Activated naive CD8-positive, alpha-beta T cell treated with anti-CD3 and anti-CD28 coated beads, Interleukin-2, amount 50 U/mL, for 24 hours (primary cell): ENCODE data around the gene PHLDA2.
"Not testable (repeated sequence)": the region's sequence is repeated elsewhere in the genome, so short reads cannot be mapped to it uniquely, and the experiment has no call there.

Experiments
- ATAC-seq: fragments of 150-1000 bp; cut with Tn5 transposase; one replicate; pipeline ENCODE4 v1.10.0; 2021
- DNase-seq: peaks from one replicate; pipeline ENCODE4 v3.0.0; 2021
- H3K27ac Mint-ChIP-seq: one replicate; pipeline ENCODE4 v1.8.0; 2021; ENCODE audit warnings: mild to moderate bottlenecking, mixed read lengths
- H3K27me3 Mint-ChIP-seq: one replicate; pipeline ENCODE4 v1.8.0; 2021; ENCODE audit warnings: mixed read lengths
- H3K36me3 Mint-ChIP-seq: one replicate; pipeline ENCODE4 v1.8.0; 2021; ENCODE audit warnings: low read depth, mixed read lengths
- H3K4me1 Mint-ChIP-seq: one replicate; pipeline ENCODE4 v1.8.0; 2021; ENCODE audit warnings: mixed read lengths
- H3K4me3 Mint-ChIP-seq: one replicate; pipeline ENCODE4 v1.8.0; 2021; ENCODE audit warnings: mild to moderate bottlenecking, moderate library complexity, mixed read lengths
- H3K9me3 Mint-ChIP-seq: one replicate; pipeline ENCODE4 v1.8.0; 2021; ENCODE audit warnings: mixed read lengths

The PHLDA2 gene

DNA sequence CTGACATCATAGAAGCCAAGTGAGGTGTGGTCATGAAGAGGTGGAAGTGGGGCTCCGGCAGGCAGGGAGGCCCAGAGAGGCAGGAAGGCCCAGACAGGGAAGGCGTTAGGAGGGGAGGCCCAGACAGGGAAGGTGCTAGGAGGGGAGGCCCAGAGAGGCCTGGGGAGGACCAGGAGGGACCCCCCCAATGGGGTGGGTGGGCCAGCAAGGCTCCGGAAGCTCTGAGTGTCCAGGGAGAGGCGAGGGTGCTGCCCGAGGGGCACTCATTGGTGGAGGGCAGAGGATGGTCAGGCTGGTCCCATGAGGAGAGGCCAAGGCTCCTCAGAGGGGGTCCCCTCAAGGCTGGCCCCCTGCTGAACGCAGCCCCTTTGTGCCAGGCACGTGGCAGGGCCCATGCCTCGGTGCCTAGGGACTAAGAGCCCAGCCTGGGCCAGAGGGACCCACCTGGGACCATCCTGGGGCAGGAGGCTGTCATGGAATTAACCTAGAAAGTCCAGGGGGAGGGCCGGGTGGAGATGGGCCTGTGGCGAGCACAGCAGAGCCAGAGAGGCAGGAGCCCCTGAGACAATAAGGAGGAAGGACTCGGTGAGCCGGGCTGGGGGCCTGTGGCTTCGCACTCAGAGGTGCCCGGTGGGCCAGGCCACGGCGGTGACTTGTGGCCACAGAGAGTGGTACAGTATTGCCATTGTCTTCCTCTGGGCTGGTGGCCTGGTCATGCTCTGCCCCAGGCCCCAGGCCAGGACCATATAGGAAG lies 12.2 kb downstream of the PHLDA2 start:
- no peaks in the 10 kb centered on the region for H3K9me3 Mint-ChIP-seq
- ATAC-seq: no peak

DNA sequence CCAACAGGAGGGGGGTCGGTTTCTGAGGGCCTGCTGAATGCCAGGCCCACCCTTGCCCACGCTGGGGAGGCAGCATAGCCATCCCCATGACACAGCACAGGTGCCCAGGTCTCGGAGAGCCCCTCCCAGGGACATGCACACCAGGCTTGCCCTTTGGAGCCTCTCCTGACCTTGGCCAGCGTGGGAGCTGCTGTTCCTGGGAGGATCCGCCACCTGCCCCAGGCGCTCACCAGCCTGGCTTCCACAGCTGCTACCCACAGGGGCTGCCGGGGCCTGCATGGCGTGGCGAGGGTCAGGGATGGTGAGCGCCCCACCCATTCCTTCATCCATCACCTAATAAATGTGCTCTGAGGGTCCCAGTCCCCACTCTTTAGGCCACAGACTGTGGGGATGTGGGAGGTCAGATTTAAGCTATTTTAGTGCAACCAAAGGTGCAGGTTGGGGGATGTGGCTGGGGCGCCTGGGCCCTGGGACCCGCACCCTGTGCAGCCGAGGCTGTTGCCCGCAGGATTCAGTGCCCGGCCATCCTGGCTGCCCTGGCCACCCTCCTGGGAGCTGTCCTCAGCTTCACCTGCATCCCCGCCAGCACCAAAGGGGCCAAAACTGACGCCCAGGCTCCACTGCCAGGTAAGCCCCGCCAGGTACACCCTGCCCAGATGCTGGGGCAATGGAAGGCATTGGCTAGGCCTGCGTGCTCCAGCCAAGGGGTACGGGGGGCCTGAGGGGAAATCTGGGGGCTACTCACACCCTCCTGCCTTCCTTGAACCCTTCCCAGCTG lies 12.9 kb downstream of the PHLDA2 start:
- DNase-seq: no peak
- H3K4me3 Mint-ChIP-seq: no peak overlapping the region
- no peak for ATAC-seq
- no peaks in the 10 kb centered on the region for H3K27me3 Mint-ChIP-seq
- H3K36me3 Mint-ChIP-seq: no peaks in the 10 kb centered on the region
- H3K9me3 Mint-ChIP-seq: no peaks in the 10 kb centered on the region
- no peak overlapping the region for H3K27ac Mint-ChIP-seq
- H3K4me1 Mint-ChIP-seq: peaks cover 8% of the 10 kb centered on the region

More for the DNA sequence above, 12.2 kb downstream of the PHLDA2 start:
- no peak overlapping the region for H3K27ac Mint-ChIP-seq
- no peaks in the 10 kb centered on the region for H3K36me3 Mint-ChIP-seq
- no peak overlapping the region for H3K4me3 Mint-ChIP-seq
- DNase-seq: no peak
- peaks cover 8% of the 10 kb centered on the region for H3K4me1 Mint-ChIP-seq
- no peaks in the 10 kb centered on the region for H3K27me3 Mint-ChIP-seq

DNA sequence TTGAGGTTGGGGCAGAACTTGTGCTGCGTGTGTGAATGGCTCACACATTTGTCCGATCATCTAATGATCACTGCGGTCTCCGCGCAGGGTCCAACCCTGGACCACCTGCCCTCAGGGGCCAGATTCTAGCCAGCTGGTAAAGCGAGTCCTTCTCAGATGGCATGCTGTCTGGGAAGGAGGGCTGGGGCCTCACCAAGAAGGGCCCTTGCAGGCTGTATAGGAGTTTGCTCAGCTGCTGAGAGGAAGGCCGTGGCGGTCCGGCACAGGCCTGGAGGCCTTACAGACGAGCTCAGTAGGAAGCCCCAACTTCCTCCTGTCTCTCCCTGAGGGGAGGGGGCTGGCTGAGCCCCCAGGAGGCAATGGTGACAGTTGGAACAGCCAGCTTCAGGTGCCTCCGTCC lies 13.7 kb downstream of the PHLDA2 start:
- Mint-ChIP-seq H3K36me3 (no peaks in the 10 kb centered on the region), H3K27me3 (no peaks in the 10 kb centered on the region), H3K4me3 (no peak overlapping the region), H3K9me3 (no peaks in the 10 kb centered on the region), H3K27ac (no peak overlapping the region), H3K4me1 (peaks cover 8% of the 10 kb centered on the region)
- ATAC-seq (no peak), DNase-seq (no peak)

DNA sequence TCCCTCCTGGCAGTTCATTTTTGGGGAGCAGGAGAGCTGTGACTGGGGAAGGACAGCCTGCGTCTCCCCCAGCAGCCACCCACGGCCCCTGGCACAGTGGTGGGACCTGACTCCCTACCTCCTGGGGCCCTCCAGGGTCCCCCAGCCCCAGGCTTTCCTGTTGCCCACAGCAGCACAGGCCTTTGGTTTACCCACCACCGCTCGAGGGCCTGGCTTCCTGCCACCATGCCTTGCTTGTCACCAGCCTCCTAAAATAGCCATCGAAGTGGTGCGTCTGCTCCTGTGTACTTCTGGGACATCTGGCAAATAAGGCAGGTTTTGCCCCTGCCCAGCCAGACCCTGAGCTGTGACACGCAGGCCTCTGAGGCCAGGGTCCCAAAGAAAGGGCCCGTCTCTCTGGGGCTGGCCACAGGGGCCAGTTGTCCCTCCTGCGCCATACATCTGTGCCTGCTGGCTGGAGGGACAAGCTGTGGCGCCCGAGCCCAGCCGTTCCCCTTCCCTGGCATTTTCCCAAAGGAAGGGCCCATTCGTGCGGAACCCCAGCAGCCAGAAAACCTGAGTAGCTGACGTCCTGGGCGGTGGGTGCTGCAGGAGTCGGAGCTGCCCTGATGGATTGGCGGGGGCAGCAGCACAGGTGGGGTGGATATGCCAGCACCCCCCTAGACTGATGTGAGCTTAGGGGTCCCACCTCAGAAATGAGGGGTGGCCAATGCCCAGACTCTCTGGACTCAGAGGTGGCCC lies 14.6 kb downstream of the PHLDA2 start:
- Mint-ChIP-seq H3K27ac (no peak overlapping the region), H3K4me1 (peaks cover 8% of the 10 kb centered on the region), H3K4me3 (no peak overlapping the region), H3K27me3 (no peaks in the 10 kb centered on the region), H3K36me3 (no peaks in the 10 kb centered on the region), H3K9me3 (no peaks in the 10 kb centered on the region)
- DNase-seq: no peak
- ATAC-seq: no peak

DNA sequence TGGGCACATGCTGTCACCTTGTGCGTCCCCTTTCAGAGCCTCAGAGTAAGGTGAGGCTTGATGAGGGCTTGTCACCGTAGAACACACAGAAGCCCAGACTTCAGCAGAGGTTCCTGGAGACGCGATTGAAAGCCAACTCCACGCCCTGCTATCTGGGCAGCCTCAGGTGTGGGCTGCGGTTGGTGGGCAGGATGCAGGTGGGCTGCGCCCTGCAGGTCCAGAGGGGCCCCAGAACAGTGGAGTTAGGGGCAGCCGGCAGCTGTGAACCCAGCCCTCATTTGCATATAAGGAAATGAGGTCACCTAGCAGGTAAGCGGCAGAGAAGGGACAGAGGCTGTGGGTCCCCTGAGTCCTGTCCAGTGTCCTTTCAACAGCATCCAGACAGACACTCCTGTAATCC lies 15.4 kb downstream of the PHLDA2 start:
- DNase-seq (no peak), ATAC-seq (no peak)
- no peaks in the 10 kb centered on the region for H3K36me3 Mint-ChIP-seq
- no peak overlapping the region for H3K4me3 Mint-ChIP-seq
- H3K9me3 Mint-ChIP-seq: no peaks in the 10 kb centered on the region
- H3K27ac Mint-ChIP-seq: no peak overlapping the region
- H3K4me1 Mint-ChIP-seq: peaks cover 8% of the 10 kb centered on the region
- no peaks in the 10 kb centered on the region for H3K27me3 Mint-ChIP-seq

DNA sequence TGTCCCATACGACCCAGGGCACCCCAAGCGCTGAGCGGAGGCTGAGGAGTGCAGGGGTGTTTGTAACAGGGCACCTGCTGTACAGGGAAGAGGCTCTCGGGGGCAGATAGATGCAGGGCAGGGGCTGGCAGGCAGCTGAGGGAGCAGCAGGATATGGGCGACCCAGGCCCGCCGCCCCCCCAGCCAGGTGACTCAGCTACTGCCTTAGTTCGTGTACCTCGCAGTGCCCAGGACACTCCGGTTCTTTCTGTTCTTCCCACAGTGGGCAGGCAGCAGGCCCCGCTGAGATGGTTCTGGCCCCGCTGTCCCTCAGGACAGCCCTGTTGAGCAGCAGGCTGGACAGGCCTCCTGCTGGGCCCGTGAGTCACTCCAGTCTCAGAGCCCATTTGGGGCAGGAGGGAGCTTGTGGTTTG lies 16.2 kb downstream of the PHLDA2 start:
- ATAC-seq: no peak

DNA sequence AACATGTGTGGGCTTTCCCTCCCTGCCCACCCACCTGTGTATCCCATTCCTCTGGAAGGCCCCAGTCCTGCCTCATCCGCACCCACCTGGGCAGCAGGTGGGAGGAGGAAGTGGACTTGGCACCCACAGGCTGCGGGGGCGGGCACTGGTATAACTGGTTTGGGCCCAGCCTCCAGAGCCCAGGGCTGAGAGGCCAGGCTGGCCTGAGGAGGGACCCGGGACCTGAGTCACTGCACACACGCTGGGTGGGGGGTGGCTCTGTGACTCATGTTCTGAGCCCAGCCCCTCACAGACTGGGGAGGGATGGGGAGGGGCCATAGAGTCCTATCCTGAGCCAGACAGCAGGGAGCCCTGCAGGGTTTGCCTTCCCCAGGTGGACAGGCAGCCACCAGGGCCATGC lies 16.7 kb downstream of the PHLDA2 start:
- peaks cover 8% of the 10 kb centered on the region for H3K4me1 Mint-ChIP-seq
- no peaks in the 10 kb centered on the region for H3K36me3 Mint-ChIP-seq
- H3K9me3 Mint-ChIP-seq: no peaks in the 10 kb centered on the region
- no peak overlapping the region for H3K4me3 Mint-ChIP-seq
- H3K27ac Mint-ChIP-seq: no peak overlapping the region
- ATAC-seq (peak; percentile 43), DNase-seq (no peak)
- no peaks in the 10 kb centered on the region for H3K27me3 Mint-ChIP-seq

More for the DNA sequence above, 16.2 kb downstream of the PHLDA2 start:
- Mint-ChIP-seq H3K27ac (no peak overlapping the region), H3K4me1 (peaks cover 8% of the 10 kb centered on the region), H3K4me3 (no peak overlapping the region), H3K36me3 (no peaks in the 10 kb centered on the region), H3K9me3 (no peaks in the 10 kb centered on the region), H3K27me3 (no peaks in the 10 kb centered on the region)
- DNase-seq: no peak

DNA sequence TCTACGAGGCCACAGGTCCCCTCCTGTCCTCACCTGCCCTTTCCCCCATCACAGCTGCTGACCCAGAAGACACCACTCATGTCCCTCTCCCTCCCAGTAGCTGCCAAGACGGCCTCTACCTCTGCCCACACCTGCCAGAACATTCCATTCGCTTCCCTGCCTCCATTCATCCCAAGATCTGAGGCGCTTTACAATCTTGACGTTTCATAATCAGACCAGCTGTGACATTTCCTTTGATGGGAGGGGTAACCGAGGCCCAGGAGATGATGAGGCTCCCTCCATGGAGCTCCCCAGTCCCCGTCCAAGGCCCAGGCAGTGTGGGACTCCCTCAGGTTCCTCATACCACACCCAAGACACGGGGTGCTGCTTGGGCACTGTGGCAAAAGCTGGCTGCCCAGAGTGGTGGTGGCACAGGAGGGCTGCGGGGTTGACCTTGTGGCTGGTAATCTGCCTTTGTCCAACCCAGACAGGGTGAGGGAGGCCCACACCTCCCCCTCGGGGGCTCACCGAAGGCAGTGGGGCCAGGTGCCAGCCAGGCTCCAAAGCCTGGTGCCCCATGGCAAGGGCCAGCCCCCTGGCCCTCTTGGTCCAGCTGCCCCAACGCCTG lies 17.3 kb downstream of the PHLDA2 start:
- ATAC-seq (no peak), DNase-seq (no peak)
- Mint-ChIP-seq H3K27me3 (no peaks in the 10 kb centered on the region), H3K9me3 (no peaks in the 10 kb centered on the region), H3K36me3 (no peaks in the 10 kb centered on the region), H3K4me1 (peaks cover 8% of the 10 kb centered on the region), H3K4me3 (no peak overlapping the region), H3K27ac (no peak overlapping the region)

DNA sequence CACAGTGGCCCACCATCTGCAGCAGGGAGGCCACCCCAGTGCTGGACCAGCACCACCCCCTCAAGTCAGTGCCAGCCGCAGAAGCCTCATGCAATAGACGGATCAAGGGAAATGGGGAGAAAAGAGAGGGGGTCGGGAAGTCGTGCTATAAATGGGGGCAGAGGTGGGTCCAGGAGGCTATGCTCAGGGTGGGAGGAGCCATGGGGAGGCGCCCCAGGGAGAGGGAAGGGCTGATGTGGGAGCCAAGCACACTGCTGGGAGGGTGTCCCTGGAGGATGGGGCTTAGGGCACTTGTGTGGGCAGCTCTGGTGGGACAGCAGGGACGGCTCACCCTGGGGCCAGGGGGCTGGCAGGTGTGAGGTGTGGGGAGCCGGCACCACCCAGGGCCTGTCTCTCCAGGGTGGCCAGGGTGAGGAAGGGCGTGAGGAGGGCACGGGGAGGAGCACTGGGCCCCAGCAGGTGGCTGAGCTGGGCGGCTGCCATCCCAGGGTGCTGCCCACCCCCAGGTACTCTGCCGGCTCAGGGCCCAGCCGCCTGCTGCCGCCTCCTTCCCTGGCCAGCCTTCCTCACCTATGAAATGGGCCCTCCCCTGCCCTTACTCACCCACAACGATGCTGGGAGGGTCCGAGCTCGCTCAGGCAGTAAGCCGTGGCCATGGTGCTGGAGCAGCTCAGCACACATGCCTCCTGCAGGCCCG lies 18.0 kb downstream of the PHLDA2 start:
- Mint-ChIP-seq H3K4me3 (no peak overlapping the region), H3K27ac (no peak overlapping the region), H3K27me3 (no peaks in the 10 kb centered on the region), H3K4me1 (peaks cover 8% of the 10 kb centered on the region), H3K9me3 (no peaks in the 10 kb centered on the region), H3K36me3 (no peaks in the 10 kb centered on the region)
- DNase-seq (no peak), ATAC-seq (no peak)

DNA sequence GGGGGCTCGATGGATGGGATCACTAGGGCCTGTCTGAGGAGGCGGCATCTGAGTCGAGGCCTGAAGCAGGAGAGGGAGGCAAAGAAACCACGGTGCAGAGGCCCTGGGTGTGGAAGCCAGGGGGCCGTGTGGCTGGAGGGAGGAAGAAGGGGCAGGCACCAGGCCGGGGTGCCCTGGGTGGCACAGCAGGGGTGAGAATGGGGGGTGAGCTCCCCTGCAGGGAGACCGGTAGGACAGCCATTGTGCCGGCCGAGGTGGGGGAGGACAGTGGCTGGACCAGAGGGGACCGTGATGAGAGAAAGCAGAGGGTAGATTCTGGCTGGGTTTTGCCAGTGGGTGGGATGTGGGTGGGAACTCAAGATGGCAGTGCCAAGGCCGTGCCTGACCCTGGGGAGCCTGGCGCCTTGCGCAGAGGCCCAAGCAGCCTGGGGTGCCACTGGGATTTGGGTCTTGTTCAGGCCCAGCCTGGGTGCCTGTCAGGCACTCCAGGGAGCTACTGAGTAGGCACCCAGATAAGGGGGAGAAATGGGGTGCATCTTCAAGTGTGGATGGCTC lies 18.7 kb downstream of the PHLDA2 start:
- no peak for ATAC-seq
- no peak for DNase-seq
- peaks cover 3% of the 10 kb centered on the region for H3K36me3 Mint-ChIP-seq
- H3K4me3 Mint-ChIP-seq: no peak overlapping the region
- H3K27ac Mint-ChIP-seq: no peak overlapping the region
- H3K4me1 Mint-ChIP-seq: peaks cover 8% of the 10 kb centered on the region
- H3K9me3 Mint-ChIP-seq: no peaks in the 10 kb centered on the region
- no peaks in the 10 kb centered on the region for H3K27me3 Mint-ChIP-seq

DNA sequence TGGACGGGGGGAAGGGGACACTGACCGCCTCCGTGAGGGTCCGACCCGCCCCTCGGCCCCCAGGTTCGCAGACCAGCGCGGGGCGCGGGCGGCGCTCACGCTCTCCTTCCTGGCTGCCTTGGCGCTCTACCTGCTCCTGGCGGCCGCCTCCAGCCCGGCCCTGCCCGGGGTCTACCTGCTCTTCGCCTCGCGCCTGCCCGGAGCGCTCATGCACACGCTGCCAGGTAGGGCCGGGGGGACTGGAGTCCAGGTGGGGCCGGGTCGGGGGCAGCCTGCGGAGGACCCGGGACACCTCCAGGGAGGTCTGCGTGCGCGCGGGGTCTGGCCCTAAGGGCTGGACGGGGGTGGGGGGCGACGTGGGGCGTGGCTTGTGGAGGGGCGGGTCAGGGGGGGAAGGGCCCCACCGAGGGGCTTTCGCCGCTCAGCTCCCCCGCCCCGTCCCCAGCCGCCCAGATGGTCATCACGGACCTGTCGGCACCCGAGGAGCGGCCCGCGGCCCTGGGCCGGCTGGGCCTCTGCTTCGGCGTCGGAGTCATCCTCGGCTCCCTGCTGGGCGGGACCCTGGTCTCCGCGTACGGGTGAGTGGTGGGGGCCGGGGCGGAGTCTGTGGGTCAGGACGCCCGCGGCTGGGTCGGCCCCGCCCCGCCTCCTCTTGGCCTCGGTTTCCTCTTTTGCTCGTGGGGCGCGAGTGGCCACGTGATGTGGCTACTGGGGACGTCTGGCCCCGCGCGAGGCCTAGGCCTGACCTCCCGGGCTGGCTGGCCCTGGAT lies 19.9 kb downstream of the PHLDA2 start:
- peaks cover 8% of the 10 kb centered on the region for H3K4me1 Mint-ChIP-seq
- H3K27me3 Mint-ChIP-seq: no peaks in the 10 kb centered on the region
- ATAC-seq (no peak), DNase-seq (no peak)
- H3K36me3 Mint-ChIP-seq: peaks cover 9% of the 10 kb centered on the region
- H3K27ac Mint-ChIP-seq: no peak overlapping the region
- H3K9me3 Mint-ChIP-seq: peaks cover 4% of the 10 kb centered on the region
- no peak overlapping the region for H3K4me3 Mint-ChIP-seq

DNA sequence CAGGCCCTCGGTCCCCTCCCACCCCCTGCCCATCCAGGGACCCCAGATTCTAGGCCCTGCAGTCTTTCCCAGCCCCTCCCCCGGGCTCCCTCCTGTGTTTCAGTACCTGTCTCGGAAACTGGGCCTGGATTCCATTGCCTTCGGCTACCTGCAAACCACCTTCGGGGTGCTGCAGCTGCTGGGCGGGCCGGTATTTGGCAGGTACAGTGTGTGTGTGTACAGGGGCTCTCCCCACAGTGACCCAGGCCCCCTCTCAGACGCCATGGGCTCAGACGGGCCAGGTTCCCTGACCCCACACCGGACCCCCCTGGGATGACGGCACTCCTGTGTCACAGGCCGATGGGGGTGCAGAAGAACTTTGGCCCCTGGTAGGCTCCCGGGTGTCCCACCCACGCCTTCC lies 21.1 kb downstream of the PHLDA2 start:
- Mint-ChIP-seq H3K36me3 (peaks cover 9% of the 10 kb centered on the region), H3K4me3 (no peak overlapping the region), H3K4me1 (peaks cover 4% of the 10 kb centered on the region), H3K27me3 (no peaks in the 10 kb centered on the region), H3K9me3 (peaks cover 4% of the 10 kb centered on the region), H3K27ac (no peak overlapping the region)
- DNase-seq (no peak), ATAC-seq (no peak)

DNA sequence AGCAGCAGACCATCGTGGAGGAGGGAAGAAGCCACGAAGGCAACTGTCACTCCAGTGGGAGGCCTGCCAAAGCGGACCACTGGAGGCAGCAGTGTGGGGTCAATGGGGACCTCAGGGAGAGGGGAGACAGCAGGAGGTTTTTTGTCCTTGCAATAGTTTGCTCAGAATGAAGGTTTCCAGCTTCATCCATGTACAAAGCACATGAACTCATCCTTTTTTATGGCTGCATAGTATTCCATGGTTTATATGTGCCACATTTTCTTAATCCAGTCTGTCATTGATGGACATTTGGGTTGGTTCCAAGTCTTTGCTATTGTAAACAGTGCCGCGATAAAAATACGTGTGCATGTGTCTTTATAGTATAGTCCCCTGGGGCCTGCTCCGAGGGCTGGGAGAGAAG lies 23.9 kb downstream of the PHLDA2 start:
- H3K4me3 Mint-ChIP-seq, H3K27ac Mint-ChIP-seq: not testable (repeated sequence)

More for the DNA sequence above, 23.9 kb downstream of the PHLDA2 start:
- not testable (repeated sequence) for H3K36me3 Mint-ChIP-seq, H3K27me3 Mint-ChIP-seq, ATAC-seq, H3K9me3 Mint-ChIP-seq, DNase-seq
- peaks cover 12% of the 10 kb centered on the region for H3K4me1 Mint-ChIP-seq
